Measurements from ENCODE around the gene VAMP1.
A peak's percentile ranks its signal among the peaks of the same experiment; 100 is the strongest.
"Not testable (repeated sequence)": the region's sequence is repeated elsewhere in the genome, so short reads cannot be mapped to it uniquely, and the experiment has no call there.

VAMP1 gene

GRCh38 chr12:6451348-6452244 is 18.9 kb downstream of the VAMP1 start, which contains the start of gene TAPBPL:
Gene TAPBPL, plus strand, starts transcription at chr12:6452042. Its CDS starts 207 bp downstream, at chr12:6452249.
- peak; percentile 69 to 73 for DNase-seq (ENCODE audit: low read depth in 2 of 2)

DNA sequence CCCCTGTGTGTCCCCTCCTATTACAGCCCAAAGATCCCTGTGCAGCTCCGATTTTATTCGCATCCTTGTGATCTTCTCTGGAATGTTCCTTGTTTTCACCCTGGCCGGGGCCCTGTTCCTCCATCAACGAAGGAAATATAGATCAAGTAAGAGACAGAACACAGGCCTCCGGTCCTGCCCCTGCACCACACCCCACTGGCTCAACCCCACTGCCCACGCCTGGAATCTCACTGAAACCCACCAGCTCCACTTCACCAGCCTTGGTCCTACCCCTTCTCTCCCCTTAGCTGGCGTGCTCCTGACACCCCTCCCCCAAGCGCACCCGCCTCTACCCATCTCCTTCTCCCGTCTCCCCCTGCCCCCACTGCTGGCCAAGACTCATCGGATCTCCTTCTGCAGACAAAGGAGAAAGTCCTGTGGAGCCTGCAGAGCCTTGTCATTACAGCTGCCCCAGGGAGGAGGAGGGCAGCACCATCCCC is 19.6 kb downstream of the VAMP1 start:
- DNase-seq (ENCODE audit: low read depth in 2 of 2) = no peak

- DNase-seq (ENCODE audit: low read depth in 2 of 2) = no peak
Observed at GRCh38 chr12:6450091-6450868, 20.2 kb downstream of the VAMP1 start.

DNA sequence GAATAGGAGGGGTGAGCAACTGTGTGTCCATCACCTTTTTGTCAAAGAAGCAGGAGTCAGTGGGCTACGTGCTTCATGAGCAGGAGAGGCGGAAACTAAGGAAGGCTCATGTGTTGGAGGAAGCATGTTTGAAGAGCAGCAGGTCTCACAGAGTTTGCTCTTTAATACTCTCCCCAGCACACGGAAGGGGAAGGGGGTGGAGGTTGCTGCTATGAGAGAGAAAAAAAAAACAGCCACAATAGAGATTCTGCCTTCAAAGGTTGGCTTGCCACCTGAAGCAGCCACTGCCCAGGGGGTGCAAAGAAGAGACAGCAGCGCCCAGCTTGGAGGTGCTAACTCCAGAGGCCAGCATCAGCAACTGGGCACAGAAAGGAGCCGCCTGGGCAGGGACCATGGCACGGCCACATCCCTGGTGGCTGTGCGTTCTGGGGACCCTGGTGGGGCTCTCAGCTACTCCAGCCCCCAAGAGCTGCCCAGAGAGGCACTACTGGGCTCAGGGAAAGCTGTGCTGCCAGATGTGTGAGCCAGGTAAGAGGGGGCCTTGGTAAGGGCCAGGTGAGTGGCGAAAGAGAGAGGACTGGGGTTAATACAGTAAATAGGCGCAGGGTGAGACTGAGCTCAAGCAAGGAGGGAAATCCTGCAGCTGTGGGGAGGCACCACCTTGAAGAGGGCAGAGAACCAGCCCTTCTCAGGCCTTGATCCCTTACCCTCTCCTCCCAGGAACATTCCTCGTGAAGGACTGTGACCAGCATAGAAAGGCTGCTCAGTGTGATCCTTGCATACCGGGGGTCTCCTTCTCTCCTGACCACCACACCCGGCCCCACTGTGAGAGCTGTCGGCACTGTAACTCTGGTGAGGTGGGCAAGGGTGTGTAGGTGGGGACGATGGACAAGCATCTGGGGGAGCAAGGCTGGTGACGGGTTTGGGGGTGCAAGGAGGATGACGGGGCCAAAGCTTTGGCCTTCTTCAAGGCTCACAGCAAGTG is 25.5 kb downstream of the VAMP1 start, which contains the start of gene CD27:
Gene CD27 (plus strand): TSS at position 252 of the 985 bp plus-strand sequence. CDS start 141 bp downstream, at position 393.
- no peak for DNase-seq (ENCODE audit: low read depth in 2 of 2)

- DNase-seq (ENCODE audit: low read depth in 2 of 2) = no peak
Observed at GRCh38 chr12:6444031-6444430, 26.4 kb downstream of the VAMP1 start.

- no peak for DNase-seq (ENCODE audit: low read depth in 2 of 2)
Observed at GRCh38 chr12:6443361-6443983, 27.0 kb downstream of the VAMP1 start.

DNA sequence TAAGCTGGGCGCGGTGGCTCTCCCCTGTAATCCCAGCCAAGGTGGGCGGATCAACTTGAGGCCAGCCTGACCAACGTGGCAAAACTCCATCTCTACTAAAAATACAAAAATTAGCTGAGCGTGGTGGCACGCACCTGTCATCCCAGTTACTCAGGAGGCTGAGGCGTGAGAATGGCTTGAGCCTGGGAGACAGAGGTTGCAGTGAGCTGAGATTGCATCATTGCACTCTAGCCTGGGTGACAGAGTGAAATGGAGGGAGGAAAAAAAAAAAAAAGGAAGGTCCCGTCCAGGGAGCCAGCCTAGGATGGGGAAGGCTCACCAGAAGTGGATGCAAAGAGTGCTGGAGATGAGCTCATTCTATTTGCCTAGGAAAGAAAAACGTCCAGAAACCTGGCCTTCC is 27.6 kb downstream of the VAMP1 start:
- no peak for DNase-seq (ENCODE audit: low read depth in 2 of 2)

DNA sequence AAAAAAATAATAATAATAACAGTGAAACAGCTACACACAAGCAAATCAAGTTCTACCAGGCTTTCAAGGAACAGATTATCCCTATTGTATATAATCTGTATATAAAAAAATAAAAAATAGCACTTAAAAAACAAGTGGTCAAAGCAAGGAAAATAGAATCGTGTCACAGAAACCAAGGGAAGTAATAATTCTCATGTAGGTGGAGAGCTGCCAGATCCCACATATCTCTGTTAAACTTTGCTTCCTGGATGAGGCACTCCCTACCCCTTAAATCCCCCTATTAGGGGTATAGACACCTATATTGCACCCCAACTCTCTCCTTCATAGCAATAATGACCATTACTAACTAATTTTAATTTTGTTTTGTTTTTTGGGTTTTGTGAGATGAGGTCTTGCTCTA is 30.1 kb downstream of the VAMP1 start:
- no peak for DNase-seq (ENCODE audit: low read depth in 2 of 2)

- no peak for DNase-seq (ENCODE audit: low read depth in 2 of 2)
Observed at GRCh38 chr12:6438345-6438744, 32.1 kb downstream of the VAMP1 start.

GRCh38 chr12:6437586-6437985 is 32.9 kb downstream of the VAMP1 start:
- no peak for DNase-seq (ENCODE audit: low read depth in 2 of 2)

DNA sequence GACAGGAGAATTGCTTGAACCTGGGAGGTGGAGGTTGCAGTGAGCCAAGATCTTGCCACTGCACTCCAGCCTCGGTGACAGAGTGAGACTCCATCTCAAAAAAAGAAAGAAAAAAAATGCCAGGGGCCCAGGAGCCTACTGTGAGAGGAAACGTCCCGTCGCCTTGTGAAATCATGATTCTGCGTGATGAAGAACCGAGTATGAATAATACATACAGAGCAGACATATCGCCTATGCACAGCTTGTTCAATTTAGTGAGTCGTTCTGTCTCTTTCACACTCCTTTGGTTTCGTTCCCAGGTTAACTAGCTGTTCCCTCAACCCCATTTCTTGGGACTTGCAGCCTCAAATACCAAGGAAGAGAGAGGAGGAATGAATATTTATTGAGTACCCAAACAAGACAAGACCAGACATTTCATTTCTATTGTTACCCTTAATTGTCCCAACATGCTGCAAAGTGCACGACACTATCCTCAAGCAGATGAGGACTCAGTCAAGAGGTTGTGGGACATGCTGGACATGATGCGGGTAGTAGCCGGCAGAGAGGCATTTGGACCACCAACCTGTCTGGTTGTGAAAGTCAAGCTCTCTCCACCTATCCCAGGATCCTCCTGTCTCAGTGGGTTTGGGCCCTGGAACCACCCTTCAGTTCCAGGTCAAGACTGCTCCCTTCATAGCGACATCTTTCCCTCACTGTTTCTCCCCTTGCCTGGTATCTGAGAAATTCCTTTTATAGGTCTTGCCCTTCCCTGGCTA is 34.3 kb downstream of the VAMP1 start:
- no peak for DNase-seq (ENCODE audit: low read depth in 2 of 2)

- DNase-seq (ENCODE audit: low read depth in 2 of 2) = no peak
Observed at GRCh38 chr12:6434205-6435140, 36.0 kb downstream of the VAMP1 start.

GRCh38 chr12:6432991-6433390 is 37.5 kb downstream of the VAMP1 start:
- no peak for DNase-seq (ENCODE audit: low read depth in 2 of 2)

GRCh38 chr12:6430124-6430989 is 40.1 kb downstream of the VAMP1 start:
- peak; percentile 54 to 55 for DNase-seq (ENCODE audit: low read depth in 2 of 2)

- DNase-seq (ENCODE audit: low read depth in 2 of 2) = no peak
Observed at GRCh38 chr12:6428326-6428725, 42.2 kb downstream of the VAMP1 start.

- DNase-seq (ENCODE audit: low read depth in 2 of 2) = not testable (repeated sequence)
Observed at GRCh38 chr12:6427796-6428195, 42.7 kb downstream of the VAMP1 start.

DNA sequence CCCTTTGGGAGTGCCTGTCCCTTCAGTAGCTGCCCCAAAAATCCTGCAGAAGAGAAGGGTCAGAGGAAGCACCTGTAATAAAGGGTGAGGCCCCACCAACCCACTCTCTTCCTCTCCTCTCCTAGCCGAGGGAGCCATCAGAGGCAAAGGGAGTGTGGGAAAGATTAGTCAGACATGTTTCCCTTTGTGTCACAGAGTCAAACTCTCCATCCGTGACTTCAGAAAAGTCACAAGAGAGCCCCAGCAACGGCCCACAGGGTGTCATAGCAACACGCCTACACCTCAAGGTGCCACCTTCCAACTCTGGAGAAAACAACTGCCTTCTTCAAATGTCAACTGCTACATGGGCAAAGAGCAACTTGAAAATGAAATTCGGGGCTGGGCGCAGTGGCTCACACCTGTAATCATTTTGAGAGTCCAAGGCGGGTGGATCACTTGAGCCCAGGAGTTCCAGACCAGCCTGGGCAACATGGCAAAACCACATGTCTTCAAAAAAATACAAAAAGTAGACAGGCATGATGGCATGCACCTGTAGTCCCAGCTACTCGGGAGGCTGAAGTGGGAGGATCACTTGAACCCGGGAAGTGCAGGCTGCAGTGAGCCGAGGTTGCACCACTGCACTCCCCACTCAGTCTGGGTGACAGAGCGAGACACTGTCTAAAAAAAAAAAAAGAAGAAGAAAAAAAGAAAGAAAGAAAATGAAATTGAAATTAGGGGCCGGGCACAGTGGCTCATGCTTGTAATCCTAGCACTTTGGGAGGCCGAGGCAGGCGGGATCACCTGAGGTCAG is 43.4 kb downstream of the VAMP1 start:
- DNase-seq (ENCODE audit: low read depth in 2 of 2) = peak; percentile 87 to 93
